ENCODE results near the gene NCKAP5L. TPM values are rescaled to one million over a fixed set of nuclear protein-coding genes. Genes with fewer than 3 reads are reported as not detected.

Gene NCKAP5L
- total and polyA plus RNA-seq, 9 of the 15 experiments (the other 6 are each of a cell fraction or from before 2014, with no cell fraction given) = 0.01 to 14.4 (median 3.7) TPM

DNA sequence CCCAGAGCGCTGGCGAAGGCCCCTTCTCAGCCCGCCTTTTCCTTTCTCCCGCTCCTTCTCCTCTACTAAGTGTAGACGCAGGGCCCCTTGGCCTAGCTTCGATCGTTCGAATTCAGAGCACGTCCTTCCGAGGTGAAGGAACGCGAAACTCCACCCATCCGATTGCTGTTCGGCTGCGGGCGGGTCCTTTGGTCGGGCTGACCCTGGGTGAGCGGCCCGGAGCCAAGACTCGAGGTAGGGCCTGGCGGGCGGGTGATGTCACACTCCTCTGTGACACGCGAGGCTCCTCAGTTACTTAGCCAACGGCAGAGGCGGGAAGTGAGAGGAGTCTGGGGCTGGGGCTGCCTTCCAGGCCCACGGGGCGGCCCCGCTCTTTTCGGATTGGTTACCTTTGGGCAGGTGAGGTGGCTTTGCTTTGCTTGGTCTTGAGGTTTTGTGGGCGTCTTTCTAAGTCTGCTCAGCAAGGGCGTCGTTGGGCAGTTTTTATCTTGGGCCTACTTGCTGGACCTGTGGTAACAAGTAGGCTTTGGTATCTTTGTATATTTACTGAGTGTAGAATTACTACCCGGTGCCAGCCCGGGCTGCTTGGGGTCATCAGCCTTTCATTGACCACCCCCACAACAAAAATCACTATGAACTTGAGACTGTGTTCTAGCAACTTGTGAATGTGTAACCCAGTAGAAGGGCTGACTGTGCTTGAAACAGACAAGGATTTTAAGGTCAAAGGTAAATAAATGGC is 86.2 kb downstream of the NCKAP5L start (continued):
- TF ChIP-seq, protein P1, sequence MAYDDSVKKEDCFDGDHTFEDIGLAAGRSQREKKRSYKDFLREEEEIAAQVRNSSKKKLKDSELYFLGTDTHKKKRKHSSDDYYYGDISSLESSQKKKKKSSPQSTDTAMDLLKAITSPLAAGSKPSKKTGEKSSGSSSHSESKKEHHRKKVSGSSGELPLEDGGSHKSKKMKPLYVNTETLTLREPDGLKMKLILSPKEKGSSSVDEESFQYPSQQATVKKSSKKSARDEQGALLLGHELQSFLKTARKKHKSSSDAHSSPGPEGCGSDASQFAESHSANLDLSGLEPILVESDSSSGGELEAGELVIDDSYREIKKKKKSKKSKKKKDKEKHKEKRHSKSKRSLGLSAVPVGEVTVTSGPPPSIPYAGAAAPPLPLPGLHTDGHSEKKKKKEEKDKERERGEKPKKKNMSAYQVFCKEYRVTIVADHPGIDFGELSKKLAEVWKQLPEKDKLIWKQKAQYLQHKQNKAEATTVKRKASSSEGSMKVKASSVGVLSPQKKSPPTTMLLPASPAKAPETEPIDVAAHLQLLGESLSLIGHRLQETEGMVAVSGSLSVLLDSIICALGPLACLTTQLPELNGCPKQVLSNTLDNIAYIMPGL (CRISPR knock-in tag; IDR thresholded peaks at IDR 0.05) = 0 out of 2 replicates have a peak, but pooled peaks have one; percentile 61
- TF ChIP-seq, protein P2, sequence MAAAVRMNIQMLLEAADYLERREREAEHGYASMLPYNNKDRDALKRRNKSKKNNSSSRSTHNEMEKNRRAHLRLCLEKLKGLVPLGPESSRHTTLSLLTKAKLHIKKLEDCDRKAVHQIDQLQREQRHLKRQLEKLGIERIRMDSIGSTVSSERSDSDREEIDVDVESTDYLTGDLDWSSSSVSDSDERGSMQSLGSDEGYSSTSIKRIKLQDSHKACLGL (CRISPR knock-in tag; IDR thresholded peaks at IDR 0.05; ENCODE audit: borderline replicate concordance, poor library complexity, severe bottlenecking) = no peak
- no peak for TF ChIP-seq CBFA2T3 (IDR thresholded peaks at IDR 0.05)
- no peak for TF ChIP-seq HDAC2 (IDR thresholded peaks at IDR 0.05)
- no peak for TF ChIP-seq POLR3G (IDR thresholded peaks at IDR 0.05; ENCODE audit: extremely low read depth, insufficient read length, insufficient replicate concordance)
- no peak for TF ChIP-seq ILF3 (IDR thresholded peaks at IDR 0.05; ENCODE audit: borderline replicate concordance)
- TF ChIP-seq BRCA1 (IDR thresholded peaks at IDR 0.05) = no peak
- TF ChIP-seq BRCA1 (CRISPR knock-in tag; IDR thresholded peaks at IDR 0.05) = no peak
- TF ChIP-seq, protein P3, sequence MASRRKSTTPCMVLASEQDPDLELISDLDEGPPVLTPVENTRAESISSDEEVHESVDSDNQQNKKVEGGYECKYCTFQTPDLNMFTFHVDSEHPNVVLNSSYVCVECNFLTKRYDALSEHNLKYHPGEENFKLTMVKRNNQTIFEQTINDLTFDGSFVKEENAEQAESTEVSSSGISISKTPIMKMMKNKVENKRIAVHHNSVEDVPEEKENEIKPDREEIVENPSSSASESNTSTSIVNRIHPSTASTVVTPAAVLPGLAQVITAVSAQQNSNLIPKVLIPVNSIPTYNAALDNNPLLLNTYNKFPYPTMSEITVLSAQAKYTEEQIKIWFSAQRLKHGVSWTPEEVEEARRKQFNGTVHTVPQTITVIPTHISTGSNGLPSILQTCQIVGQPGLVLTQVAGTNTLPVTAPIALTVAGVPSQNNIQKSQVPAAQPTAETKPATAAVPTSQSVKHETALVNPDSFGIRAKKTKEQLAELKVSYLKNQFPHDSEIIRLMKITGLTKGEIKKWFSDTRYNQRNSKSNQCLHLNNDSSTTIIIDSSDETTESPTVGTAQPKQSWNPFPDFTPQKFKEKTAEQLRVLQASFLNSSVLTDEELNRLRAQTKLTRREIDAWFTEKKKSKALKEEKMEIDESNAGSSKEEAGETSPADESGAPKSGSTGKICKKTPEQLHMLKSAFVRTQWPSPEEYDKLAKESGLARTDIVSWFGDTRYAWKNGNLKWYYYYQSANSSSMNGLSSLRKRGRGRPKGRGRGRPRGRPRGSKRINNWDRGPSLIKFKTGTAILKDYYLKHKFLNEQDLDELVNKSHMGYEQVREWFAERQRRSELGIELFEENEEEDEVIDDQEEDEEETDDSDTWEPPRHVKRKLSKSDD (conservative IDR thresholded peaks at IDR 0.05; ENCODE audit: low read length) = no peak
- no peak for TF ChIP-seq HLTF (IDR thresholded peaks at IDR 0.05)
- TF ChIP-seq NCOR1 (IDR thresholded peaks at IDR 0.05) = no peak
- TF ChIP-seq, protein P4, sequence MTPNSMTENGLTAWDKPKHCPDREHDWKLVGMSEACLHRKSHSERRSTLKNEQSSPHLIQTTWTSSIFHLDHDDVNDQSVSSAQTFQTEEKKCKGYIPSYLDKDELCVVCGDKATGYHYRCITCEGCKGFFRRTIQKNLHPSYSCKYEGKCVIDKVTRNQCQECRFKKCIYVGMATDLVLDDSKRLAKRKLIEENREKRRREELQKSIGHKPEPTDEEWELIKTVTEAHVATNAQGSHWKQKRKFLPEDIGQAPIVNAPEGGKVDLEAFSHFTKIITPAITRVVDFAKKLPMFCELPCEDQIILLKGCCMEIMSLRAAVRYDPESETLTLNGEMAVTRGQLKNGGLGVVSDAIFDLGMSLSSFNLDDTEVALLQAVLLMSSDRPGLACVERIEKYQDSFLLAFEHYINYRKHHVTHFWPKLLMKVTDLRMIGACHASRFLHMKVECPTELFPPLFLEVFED (CRISPR knock-in tag; conservative IDR thresholded peaks at IDR 0.05) = no peak
- TF ChIP-seq ZNF436 (CRISPR knock-in tag; IDR thresholded peaks at IDR 0.05) = no peak
- TF ChIP-seq, protein P5, sequence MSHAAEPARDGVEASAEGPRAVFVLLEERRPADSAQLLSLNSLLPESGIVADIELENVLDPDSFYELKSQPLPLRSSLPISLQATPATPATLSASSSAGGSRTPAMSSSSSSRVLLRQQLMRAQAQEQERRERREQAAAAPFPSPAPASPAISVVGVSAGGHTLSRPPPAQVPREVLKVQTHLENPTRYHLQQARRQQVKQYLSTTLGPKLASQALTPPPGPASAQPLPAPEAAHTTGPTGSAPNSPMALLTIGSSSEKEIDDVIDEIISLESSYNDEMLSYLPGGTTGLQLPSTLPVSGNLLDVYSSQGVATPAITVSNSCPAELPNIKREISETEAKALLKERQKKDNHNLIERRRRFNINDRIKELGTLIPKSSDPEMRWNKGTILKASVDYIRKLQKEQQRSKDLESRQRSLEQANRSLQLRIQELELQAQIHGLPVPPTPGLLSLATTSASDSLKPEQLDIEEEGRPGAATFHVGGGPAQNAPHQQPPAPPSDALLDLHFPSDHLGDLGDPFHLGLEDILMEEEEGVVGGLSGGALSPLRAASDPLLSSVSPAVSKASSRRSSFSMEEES (CRISPR knock-in tag; IDR thresholded peaks at IDR 0.05) = no peak
- TF ChIP-seq, protein P6, sequence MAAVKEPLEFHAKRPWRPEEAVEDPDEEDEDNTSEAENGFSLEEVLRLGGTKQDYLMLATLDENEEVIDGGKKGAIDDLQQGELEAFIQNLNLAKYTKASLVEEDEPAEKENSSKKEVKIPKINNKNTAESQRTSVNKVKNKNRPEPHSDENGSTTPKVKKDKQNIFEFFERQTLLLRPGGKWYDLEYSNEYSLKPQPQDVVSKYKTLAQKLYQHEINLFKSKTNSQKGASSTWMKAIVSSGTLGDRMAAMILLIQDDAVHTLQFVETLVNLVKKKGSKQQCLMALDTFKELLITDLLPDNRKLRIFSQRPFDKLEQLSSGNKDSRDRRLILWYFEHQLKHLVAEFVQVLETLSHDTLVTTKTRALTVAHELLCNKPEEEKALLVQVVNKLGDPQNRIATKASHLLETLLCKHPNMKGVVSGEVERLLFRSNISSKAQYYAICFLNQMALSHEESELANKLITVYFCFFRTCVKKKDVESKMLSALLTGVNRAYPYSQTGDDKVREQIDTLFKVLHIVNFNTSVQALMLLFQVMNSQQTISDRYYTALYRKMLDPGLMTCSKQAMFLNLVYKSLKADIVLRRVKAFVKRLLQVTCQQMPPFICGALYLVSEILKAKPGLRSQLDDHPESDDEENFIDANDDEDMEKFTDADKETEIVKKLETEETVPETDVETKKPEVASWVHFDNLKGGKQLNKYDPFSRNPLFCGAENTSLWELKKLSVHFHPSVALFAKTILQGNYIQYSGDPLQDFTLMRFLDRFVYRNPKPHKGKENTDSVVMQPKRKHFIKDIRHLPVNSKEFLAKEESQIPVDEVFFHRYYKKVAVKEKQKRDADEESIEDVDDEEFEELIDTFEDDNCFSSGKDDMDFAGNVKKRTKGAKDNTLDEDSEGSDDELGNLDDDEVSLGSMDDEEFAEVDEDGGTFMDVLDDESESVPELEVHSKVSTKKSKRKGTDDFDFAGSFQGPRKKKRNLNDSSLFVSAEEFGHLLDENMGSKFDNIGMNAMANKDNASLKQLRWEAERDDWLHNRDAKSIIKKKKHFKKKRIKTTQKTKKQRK (IDR thresholded peaks at IDR 0.05; ENCODE audit: borderline replicate concordance, low read depth, low read length) = no peak
- no peak for TF ChIP-seq ZNF785 (CRISPR knock-in tag; IDR thresholded peaks at IDR 0.05)

Measured in K562 (cell line).